DND-41 (cell line): ENCODE data around the gene CCDC24.

Source experiments
- CTCF ChIP-seq: IDR thresholded peaks from 2 replicates; pipeline ENCODE4 v1.5.1; 2012; ENCODE audit warnings: borderline replicate concordance, low read length, moderate library complexity, mild to moderate bottlenecking; ENCODE audit not compliant: poor library complexity, severe bottlenecking; ENCODE audit errors: extremely low read depth
- EZH2 ChIP-seq: IDR thresholded peaks from 3 replicates; pipeline ENCODE4 v1.6.1; 2012; ENCODE audit warnings: borderline replicate concordance, low read depth, mild to moderate bottlenecking, moderate library complexity, low read length, inconsistent platforms; ENCODE audit not compliant: severe bottlenecking

GRCh38 chr1:43956234-43956633, 35.2 kb upstream of the CCDC24 start:
- TF ChIP-seq CTCF (no peak), EZH2 (no peak)
